Stimulated activated naive CD8-positive, alpha-beta T cell treated with anti-CD3 and anti-CD28 coated beads, Interleukin-15, Interleukin-2, amounts not matched to agents 100 ng/mL and 50 ng/mL, for 24 hours (primary cell): ENCODE results near the gene CACNG4.

ENCODE experiments used
- H3K27ac Mint-ChIP-seq: one replicate; pipeline ENCODE4 v1.8.0; 2021; ENCODE audit warnings: mild to moderate bottlenecking, mixed read lengths
- H3K27me3 Mint-ChIP-seq: one replicate; pipeline ENCODE4 v1.8.0; 2021; ENCODE audit warnings: mixed read lengths
- H3K36me3 Mint-ChIP-seq: one replicate; pipeline ENCODE4 v1.8.0; 2021; ENCODE audit warnings: low read depth, mixed read lengths
- H3K4me1 Mint-ChIP-seq: one replicate; pipeline ENCODE4 v1.8.0; 2021; ENCODE audit warnings: low read depth, mixed read lengths
- H3K4me3 Mint-ChIP-seq: one replicate; pipeline ENCODE4 v1.8.0; 2021; ENCODE audit warnings: mild to moderate bottlenecking, mixed read lengths
- H3K9me3 Mint-ChIP-seq: one replicate; pipeline ENCODE4 v1.8.0; 2021; ENCODE audit warnings: mixed read lengths

CACNG4 gene

DNA sequence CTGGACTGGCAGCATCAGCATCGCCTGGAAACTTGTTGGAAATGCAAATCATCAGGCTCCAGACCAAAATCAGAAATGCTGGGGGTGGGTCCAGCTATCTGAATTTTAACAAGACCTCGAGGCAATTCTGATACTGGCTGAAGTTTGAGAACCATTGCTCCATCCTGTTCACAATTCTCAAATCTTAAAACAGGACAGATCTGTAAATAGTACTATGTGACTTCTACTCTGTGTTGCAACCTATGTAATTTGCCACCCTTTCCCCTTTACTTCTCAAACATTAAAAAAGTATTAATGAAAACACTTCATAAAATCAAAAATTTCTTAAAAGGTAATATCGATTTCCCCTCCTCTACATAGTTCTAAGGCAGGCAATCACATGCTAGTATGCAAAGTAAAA, 108.4 kb downstream of the CACNG4 start:
- Mint-ChIP-seq H3K4me1 (no peaks in the 10 kb centered on the region), H3K4me3 (no peak overlapping the region), H3K36me3 (peaks cover 31% of the 10 kb centered on the region), H3K9me3 (no peaks in the 10 kb centered on the region), H3K27me3 (no peaks in the 10 kb centered on the region), H3K27ac (no peak overlapping the region)

DNA sequence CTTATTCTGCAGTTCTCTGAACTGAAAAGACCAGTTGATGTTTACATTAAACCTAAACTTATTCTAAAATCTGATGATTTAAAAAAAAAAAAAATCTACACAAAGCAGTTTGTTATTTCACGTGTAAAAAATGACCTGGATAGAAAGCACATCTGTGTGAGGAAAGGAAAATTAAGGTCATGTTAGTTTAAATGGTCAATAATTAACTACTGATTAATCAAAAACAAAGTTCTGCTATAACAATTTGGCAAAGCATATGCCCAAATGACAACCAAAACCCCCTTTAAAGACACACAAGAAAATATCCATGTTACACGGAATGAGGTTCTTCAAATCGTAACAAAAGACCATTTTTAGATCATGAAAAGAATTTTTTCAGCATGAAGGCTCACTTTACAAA, 110.3 kb downstream of the CACNG4 start:
- no peaks in the 10 kb centered on the region for H3K4me1 Mint-ChIP-seq
- H3K27ac Mint-ChIP-seq, result no peak overlapping the region
- H3K36me3 Mint-ChIP-seq, result peaks cover 38% of the 10 kb centered on the region
- H3K27me3 Mint-ChIP-seq, result no peaks in the 10 kb centered on the region
- H3K4me3 Mint-ChIP-seq, result no peak overlapping the region
- no peaks in the 10 kb centered on the region for H3K9me3 Mint-ChIP-seq

GRCh38 chr17:67076290-67076689, 111.8 kb downstream of the CACNG4 start:
- no peak overlapping the region for H3K4me3 Mint-ChIP-seq
- H3K4me1 Mint-ChIP-seq, result peaks cover 5% of the 10 kb centered on the region
- H3K27me3 Mint-ChIP-seq, result no peaks in the 10 kb centered on the region
- no peak overlapping the region for H3K27ac Mint-ChIP-seq
- no peaks in the 10 kb centered on the region for H3K9me3 Mint-ChIP-seq
- H3K36me3 Mint-ChIP-seq, result peaks cover 38% of the 10 kb centered on the region

DNA sequence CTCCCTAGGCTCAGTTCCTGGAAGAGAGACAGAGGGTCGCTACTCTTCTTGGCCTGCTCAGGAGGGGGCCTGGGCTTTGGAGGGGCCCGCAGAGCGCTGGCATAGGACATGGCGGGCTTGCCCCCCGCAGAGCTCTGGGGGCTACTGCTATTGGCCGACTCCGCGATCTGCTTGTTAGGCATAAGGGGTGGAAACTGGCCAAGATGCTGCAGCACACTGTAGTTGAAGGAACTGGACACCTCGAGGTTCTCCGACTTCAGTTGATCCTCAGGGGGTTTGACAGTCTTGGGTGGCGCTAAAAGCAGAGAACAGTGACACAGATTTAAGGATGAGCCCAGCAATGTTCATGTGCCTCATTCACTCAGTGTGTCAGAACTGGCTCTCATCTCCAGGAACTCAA, 113.8 kb downstream of the CACNG4 start:
- Mint-ChIP-seq H3K27me3 (no peaks in the 10 kb centered on the region), H3K36me3 (peaks cover 36% of the 10 kb centered on the region), H3K9me3 (no peaks in the 10 kb centered on the region), H3K4me3 (no peak overlapping the region), H3K4me1 (peaks cover 18% of the 10 kb centered on the region), H3K27ac (no peak overlapping the region)

DNA sequence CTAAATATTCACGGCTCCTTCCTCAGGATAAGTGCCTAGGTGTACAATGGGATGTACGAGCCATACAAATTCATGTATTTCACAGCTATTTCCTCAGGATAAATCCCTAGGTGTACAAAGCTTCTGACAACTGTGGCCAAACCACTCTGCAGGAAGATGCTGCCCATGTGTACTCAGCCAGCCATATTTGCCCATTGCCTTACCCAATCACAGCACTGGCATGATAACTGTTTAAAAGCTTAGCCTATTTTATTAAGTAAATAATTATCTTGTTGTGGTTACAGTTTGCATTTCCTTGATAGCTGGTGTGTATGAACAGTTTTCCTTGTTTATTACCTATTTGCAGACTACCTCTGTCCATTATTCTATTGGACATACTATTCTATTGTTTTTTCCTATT, 115.0 kb downstream of the CACNG4 start:
- H3K4me1 Mint-ChIP-seq, result peaks cover 25% of the 10 kb centered on the region
- peaks cover 31% of the 10 kb centered on the region for H3K36me3 Mint-ChIP-seq
- no peaks in the 10 kb centered on the region for H3K27me3 Mint-ChIP-seq
- no peak overlapping the region for H3K27ac Mint-ChIP-seq
- H3K4me3 Mint-ChIP-seq, result no peak overlapping the region
- no peaks in the 10 kb centered on the region for H3K9me3 Mint-ChIP-seq

GRCh38 chr17:67080804-67081203, 116.3 kb downstream of the CACNG4 start:
- H3K36me3 Mint-ChIP-seq, result peaks cover 35% of the 10 kb centered on the region
- no peaks in the 10 kb centered on the region for H3K9me3 Mint-ChIP-seq
- H3K27ac Mint-ChIP-seq, result no peak overlapping the region
- H3K4me1 Mint-ChIP-seq, result peaks cover 25% of the 10 kb centered on the region
- no peaks in the 10 kb centered on the region for H3K27me3 Mint-ChIP-seq
- H3K4me3 Mint-ChIP-seq, result no peak overlapping the region

GRCh38 chr17:67082107-67082506, 117.6 kb downstream of the CACNG4 start:
- Mint-ChIP-seq H3K36me3 (peaks cover 36% of the 10 kb centered on the region), H3K27ac (peak overlapping the region; percentile 37), H3K9me3 (no peaks in the 10 kb centered on the region), H3K27me3 (no peaks in the 10 kb centered on the region), H3K4me1 (peaks cover 25% of the 10 kb centered on the region), H3K4me3 (no peak overlapping the region)
